Measurements from ENCODE around the gene TMEM106A.

GRCh38 chr17:43220511-43221125 lies 8.9 kb downstream of the TMEM106A start:
- TF ChIP-seq POLR2AphosphoS5 (IDR thresholded peaks at IDR 0.05) (no peak), CTCF (IDR thresholded peaks at IDR 0.05) (no peak), POLR2A (IDR thresholded peaks at IDR 0.05) (no peak), EP300 (IDR thresholded peaks at IDR 0.05) (no peak)
